ENCODE measurements around the gene RPS6KB2. TPM values are rescaled to one million over a fixed set of nuclear protein-coding genes. Genes with fewer than 3 reads are reported as not detected.
A peak's percentile ranks its signal among the peaks of the same experiment; 100 is the strongest.

Gene RPS6KB2
- total RNA-seq, 2 experiments from 2014 or later = 57.5 to 68.1 TPM

DNA sequence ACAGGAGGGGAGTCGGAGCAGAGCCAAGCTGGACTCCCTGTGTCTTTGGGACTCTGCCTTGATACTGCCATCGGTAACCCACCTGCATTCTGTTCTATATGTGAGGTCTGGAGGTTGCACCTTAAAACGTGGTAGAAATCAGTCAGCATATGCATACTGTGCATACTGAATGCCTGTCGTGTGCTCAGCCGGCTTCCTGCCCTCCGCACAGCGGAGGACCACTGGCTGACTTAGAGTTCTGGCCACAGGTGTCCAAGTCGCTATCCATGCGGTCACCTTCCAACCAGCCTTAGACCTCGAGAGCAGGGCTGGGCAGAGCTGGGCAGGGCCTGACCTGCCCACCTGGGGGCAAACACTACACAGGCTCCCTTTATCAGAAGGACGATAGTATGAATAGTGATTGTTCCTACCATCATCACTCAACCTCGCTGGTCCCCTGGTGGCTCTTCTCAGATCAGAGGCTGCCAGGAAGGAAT is 20.6 kb upstream of the RPS6KB2 start:
- no peak for DNase-seq
- Mint-ChIP-seq H3K27ac (peak overlapping the region; percentile 92), H3K4me3 (peak overlapping the region; percentile 95), H3K9me3 (no peaks in the 10 kb centered on the region), H3K27me3 (no peaks in the 10 kb centered on the region), H3K4me1 (peaks cover 81% of the 10 kb centered on the region), H3K36me3 (ENCODE audit: low read depth) (peaks cover 69% of the 10 kb centered on the region)
- CTCF ChIA-PET = interaction anchor here (1.0 to 1.9 kb wide), 6 partner anchors 10 to 104 kb away, joined by 3 to 9 read pairs (median 4); partner anchors contain the start of genes PTPRCAP, RAD9A, SSH3 and TMEM134
- POLR2A ChIA-PET = interaction anchor here (0.9 to 2.8 kb wide), 2 partner anchors 29 to 31 kb away, joined by 3 to 18 read pairs; partner anchors contain the start of gene PTPRCAP

DNA sequence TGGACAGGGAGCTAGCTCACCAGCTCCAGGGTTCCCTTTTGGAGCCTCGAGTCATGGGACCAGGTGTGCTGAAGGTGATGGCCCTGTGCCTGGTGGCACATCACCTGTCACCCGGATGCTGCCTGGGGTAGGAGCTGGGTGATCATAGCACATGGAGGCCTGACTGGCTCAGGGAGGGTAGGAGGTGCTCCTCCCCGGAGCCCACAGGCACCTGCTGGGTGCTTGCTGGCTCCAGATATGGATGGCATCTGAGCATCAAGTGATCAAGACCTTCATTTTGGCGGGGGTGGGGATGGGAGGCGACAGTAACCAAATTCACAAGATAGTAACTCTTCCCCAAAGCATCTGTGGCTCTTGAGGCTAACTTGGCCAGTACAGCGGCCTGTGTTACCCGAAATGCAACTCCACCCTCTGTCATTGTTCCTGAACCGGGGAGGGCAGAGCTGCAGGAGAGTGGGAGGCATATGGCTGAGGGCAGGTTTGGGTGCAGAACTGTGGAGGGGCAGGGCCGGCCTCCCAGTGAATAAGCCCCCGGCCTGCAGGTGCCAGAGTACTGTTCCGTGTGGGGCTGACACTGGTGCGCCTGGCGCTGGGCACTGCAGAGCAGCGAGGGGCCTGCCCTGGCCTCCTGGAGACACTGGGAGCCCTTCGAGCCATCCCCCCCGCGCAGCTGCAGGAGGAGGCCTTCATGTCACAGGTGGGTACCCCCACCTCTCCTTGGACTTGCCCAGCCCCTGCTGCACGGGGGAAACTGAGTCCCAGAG is 19.7 kb upstream of the RPS6KB2 start:
- POLR2A ChIA-PET = interaction anchor here (0.9 to 2.8 kb wide), 4 partner anchors 11 to 31 kb away, joined by 3 to 18 read pairs (median 4); partner anchors contain the start of gene PTPRCAP
- no peak for DNase-seq
- Mint-ChIP-seq H3K27me3 (no peaks in the 10 kb centered on the region), H3K4me3 (peak overlapping the region; percentile 95), H3K36me3 (ENCODE audit: low read depth) (peaks cover 67% of the 10 kb centered on the region), H3K4me1 (peaks cover 81% of the 10 kb centered on the region), H3K9me3 (no peaks in the 10 kb centered on the region), H3K27ac (peak overlapping the region; percentile 92)
- CTCF ChIA-PET = interaction anchor here (1.0 to 1.9 kb wide), 8 partner anchors 9 to 137 kb away, joined by 3 to 9 read pairs (median 4); partner anchors contain the start of genes PITPNM1, RAD9A and TMEM134

DNA sequence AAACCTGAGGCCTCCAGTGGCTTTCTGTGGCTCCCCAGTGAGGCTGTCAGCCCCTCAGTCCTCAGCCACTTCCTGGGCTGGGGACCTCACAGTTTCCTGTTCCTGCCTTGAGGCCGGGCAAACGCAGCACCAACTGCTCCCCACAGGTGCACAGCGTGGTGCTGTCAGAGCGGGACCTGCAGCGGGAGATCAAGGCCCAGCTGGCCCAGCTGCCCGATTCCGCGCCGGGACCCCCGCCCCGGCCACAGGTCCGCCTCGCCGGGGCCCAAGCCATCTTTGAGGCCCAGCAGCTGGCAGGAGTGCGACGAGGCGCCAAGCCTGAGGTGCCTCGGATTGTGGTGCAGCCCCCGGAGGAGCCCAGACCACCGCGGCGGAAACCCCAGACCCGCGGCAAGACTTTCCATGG is 19.0 kb upstream of the RPS6KB2 start:
- H3K9me3 Mint-ChIP-seq = no peaks in the 10 kb centered on the region
- H3K4me3 Mint-ChIP-seq = peak overlapping the region; percentile 95
- H3K4me1 Mint-ChIP-seq = peaks cover 81% of the 10 kb centered on the region
- DNase-seq = peak; percentile 89
- peaks cover 63% of the 10 kb centered on the region for H3K36me3 Mint-ChIP-seq (ENCODE audit: low read depth)
- H3K27me3 Mint-ChIP-seq = no peaks in the 10 kb centered on the region
- ChIA-PET POLR2A (interaction anchor here (0.6 to 2.8 kb wide), 4 partner anchors 11 to 144 kb away, joined by 3 to 18 read pairs (median 4); partner anchors contain the start of gene PTPRCAP), CTCF (interaction anchor here (1.0 to 1.9 kb wide), 8 partner anchors 9 to 137 kb away, joined by 3 to 9 read pairs (median 4); partner anchors contain the start of genes PITPNM1, RAD9A and TMEM134)
- H3K27ac Mint-ChIP-seq = peak overlapping the region; percentile 94

DNA sequence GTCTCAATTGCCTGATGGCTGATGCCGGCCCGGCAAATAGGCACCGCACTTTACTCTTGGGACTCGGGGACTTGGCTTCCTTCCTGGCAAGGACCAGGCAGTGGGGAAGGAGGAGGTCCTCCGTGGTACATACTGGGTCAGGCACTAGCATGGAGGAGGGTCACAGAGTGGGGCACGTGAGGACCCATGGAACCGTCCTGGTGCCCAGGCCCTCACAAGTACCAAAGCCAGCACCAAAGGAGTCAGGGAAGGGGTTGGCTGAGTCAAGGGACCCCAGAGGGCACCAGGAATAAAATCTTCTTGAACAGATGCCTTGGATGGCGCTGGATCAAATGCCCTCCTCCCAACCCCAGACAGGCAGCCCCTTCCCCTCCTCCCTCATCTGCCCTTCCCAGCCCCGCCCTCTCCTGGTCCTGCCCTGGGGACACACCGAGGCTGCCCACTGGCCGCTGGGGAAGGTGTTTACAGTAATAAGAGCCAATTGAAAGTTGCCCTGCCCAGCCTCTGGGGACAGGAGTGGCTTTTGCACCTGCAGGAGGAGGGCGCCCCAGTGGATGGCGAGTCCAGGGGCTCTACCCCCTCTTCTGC is 18.4 kb upstream of the RPS6KB2 start:
- Mint-ChIP-seq H3K27ac (peak overlapping the region; percentile 94), H3K4me1 (peaks cover 81% of the 10 kb centered on the region), H3K27me3 (no peaks in the 10 kb centered on the region), H3K4me3 (peak overlapping the region; percentile 79), H3K36me3 (ENCODE audit: low read depth) (peaks cover 57% of the 10 kb centered on the region), H3K9me3 (no peaks in the 10 kb centered on the region)
- ChIA-PET CTCF (interaction anchor here (1.2 to 1.9 kb wide), 3 partner anchors 8 to 95 kb away, joined by 3 to 9 read pairs (median 4); partner anchors contain the start of gene PITPNM1), POLR2A (interaction anchor here (0.6 to 0.9 kb wide), 2 partner anchors 10 to 145 kb away, joined by 3 to 4 read pairs; no protein-coding TSS in a partner anchor)
- DNase-seq = no peak

DNA sequence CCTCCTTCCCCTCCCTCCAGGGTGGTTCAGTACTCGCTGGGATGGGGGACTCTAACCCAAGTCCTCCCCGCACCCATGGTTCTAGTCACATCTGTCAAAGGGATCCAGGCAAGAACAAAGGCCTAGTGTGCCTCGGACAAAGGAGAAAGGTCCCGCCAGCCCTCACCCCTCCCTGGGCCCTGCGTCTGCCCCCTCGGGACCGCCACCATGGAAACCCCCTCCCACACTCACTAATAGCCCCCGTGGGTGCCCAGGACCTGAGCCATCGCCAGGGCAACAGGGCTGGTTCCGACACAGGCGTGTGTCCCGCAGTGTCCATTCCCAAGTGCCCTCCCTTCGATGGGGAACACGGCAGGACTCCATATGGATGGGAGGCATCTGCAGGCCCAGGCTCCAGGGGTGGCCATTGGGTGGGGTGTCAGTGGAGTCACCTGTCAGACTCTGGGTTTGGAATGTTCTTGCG is 17.9 kb upstream of the RPS6KB2 start:
- Mint-ChIP-seq H3K27ac (peak overlapping the region; percentile 94), H3K4me3 (peak overlapping the region; percentile 79), H3K36me3 (ENCODE audit: low read depth) (peaks cover 52% of the 10 kb centered on the region), H3K4me1 (peaks cover 80% of the 10 kb centered on the region), H3K9me3 (no peaks in the 10 kb centered on the region), H3K27me3 (peaks cover 1% of the 10 kb centered on the region)
- DNase-seq = no peak
- POLR2A ChIA-PET = interaction anchor here (1.2 kb wide), 1 partner anchor 10 kb away, joined by 5 read pairs; no protein-coding TSS in a partner anchor
- CTCF ChIA-PET = no interaction called here

DNA sequence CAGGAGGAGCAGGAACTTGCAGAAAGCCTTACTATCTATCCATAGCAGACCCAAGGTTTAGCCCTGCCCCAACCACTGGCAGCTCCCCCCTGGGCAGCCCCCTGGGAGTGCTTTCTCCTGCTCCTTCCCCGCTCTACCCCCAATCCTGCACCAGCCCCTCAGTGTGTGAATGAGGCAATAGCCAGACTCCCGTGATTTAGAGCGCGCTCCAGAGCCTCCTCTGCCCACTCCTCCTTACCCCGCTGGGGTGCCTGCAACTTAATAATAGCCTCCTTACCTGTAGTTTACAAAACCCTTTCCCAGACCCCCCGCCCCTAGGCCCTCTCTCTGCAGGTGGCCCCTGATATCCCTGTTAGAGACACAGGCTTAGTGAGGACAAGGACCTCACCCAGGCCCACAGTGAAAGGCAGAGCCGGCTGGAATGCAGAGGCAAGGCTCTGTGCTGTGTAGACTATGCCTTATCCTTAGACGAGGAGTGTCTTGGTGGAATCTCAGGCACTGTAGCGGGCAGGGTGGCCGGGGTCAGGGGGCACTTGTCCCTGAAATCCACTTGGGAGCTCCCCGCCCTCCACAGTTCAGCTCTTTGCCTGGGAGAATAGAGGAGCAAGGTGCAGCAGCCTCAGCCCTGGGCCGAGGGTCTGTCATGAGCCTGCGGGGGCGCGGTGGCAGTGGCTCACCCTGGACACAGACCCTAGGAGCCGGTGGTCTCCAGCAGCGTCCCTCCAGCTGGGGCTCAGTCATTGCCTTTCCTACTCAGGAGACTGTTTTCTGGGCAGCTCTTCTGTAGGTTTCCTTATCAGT is 17.1 kb upstream of the RPS6KB2 start:
- H3K4me1 Mint-ChIP-seq = peaks cover 78% of the 10 kb centered on the region
- H3K4me3 Mint-ChIP-seq = peak overlapping the region; percentile 79
- peaks cover 1% of the 10 kb centered on the region for H3K27me3 Mint-ChIP-seq
- peaks cover 45% of the 10 kb centered on the region for H3K36me3 Mint-ChIP-seq (ENCODE audit: low read depth)
- H3K9me3 Mint-ChIP-seq = no peaks in the 10 kb centered on the region
- DNase-seq = no peak
- peak overlapping the region; percentile 94 for H3K27ac Mint-ChIP-seq
- POLR2A ChIA-PET = interaction anchor here (1.2 kb wide), 1 partner anchor 9 kb away, joined by 5 read pairs; no protein-coding TSS in a partner anchor
- CTCF ChIA-PET = interaction anchor here (0.6 to 0.9 kb wide), 4 partner anchors 12 to 68 kb away, joined by 3 to 4 read pairs (median 3); no protein-coding TSS in a partner anchor

DNA sequence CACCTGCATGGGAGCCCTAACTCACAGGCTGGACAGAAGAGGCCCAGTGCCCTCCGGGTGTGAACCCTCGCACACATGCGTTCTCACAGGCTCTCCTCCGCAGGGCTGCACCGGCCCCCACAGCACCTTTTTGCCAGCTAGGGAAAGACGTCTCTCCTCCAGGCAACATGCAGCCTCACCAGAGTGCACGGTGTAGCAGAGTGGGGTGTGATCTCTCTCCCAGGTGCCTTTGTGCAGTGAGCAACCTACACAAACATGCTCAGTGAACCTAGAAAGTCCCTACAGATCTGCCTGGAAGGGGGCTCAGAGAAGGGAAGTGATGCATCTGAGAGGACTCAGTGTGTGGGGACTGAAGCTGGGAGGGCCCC is 16.5 kb upstream of the RPS6KB2 start:
- peaks cover 1% of the 10 kb centered on the region for H3K27me3 Mint-ChIP-seq
- DNase-seq = no peak
- ChIA-PET POLR2A (interaction anchor here (1.2 kb wide), 1 partner anchor 8 kb away, joined by 5 read pairs; no protein-coding TSS in a partner anchor), CTCF (interaction anchor here (0.6 to 4.0 kb wide), 6 partner anchors 8 to 69 kb away, joined by 3 to 27 read pairs (median 4); partner anchors contain the start of genes PPP1CA and TBC1D10C)
- H3K9me3 Mint-ChIP-seq = no peaks in the 10 kb centered on the region
- H3K4me3 Mint-ChIP-seq = no peak overlapping the region
- peak overlapping the region; percentile 6 for H3K27ac Mint-ChIP-seq
- peaks cover 40% of the 10 kb centered on the region for H3K36me3 Mint-ChIP-seq (ENCODE audit: low read depth)
- H3K4me1 Mint-ChIP-seq = peaks cover 78% of the 10 kb centered on the region

DNA sequence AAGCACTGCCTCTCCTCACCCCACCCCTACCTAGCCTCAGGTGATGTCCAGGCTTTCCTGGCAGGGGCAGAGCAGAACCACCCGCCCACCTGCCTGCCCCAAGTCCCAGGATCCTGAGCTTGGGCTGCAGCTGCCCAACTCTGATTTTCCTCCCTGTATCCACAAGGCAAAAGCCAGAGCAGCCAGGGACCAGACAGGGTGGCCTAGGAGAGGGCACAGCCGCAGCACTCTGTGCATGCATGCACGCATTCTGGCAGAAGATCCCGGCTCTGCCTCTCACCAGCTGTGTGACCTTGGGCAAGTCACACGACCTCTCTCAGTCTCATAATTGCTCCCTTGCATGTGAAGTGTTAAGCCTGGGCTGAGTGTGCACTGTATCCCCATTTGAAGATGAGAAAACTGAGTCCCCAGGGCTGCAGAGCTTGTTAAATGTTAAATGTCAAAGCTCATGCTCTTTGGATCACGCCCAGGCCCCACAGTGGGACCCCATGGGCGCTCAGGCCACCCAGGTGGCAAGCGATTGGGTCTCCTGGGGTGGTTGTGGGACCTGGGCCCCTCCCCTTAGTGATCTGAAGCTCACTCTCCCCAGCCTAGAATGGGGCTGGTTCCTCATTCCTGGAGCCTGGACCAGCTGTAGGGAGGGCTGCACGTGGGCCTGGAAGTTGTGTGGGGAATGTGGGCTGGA is 15.7 kb upstream of the RPS6KB2 start:
- Mint-ChIP-seq H3K27ac (peak overlapping the region; percentile 76), H3K36me3 (ENCODE audit: low read depth) (peaks cover 34% of the 10 kb centered on the region), H3K9me3 (no peaks in the 10 kb centered on the region), H3K27me3 (peaks cover 1% of the 10 kb centered on the region), H3K4me3 (no peak overlapping the region), H3K4me1 (peaks cover 74% of the 10 kb centered on the region)
- no peak for DNase-seq
- POLR2A ChIA-PET = no interaction called here
- CTCF ChIA-PET = interaction anchor here (0.8 to 4.0 kb wide), 5 partner anchors 9 to 61 kb away, joined by 3 to 27 read pairs (median 5); partner anchors contain the start of genes PPP1CA and TBC1D10C

DNA sequence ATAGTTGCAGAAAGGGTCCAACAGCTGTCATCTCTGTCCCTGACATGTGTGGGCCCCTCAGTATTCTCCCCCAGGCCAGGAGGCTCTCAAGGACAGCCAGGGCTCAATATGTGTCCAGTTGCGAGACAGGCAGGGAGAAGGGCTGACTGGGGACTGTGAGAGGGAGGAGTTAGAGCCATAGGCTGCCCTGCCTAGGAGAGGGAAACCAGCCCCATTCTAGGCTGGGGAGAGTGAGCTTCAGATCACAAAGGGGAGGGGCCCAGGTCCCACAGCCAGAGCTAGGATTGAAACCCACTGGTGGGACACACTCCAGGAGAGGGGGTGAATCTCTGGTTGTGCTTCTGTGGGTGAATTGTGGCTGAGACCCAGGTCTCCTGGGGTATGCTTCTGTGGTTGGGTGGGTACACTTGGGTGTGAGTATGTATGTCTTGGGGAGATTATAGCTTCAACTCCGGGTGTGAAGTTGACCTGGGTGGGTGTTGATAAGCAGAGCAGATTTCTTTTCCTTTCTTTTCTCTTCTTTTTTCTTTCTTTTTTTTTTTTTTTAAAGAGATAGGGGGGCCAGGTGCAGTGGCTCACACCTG is 14.9 kb upstream of the RPS6KB2 start:
- peaks cover 1% of the 10 kb centered on the region for H3K27me3 Mint-ChIP-seq
- peaks cover 73% of the 10 kb centered on the region for H3K4me1 Mint-ChIP-seq
- H3K27ac Mint-ChIP-seq = peak overlapping the region; percentile 12
- DNase-seq = no peak
- peaks cover 27% of the 10 kb centered on the region for H3K36me3 Mint-ChIP-seq (ENCODE audit: low read depth)
- H3K4me3 Mint-ChIP-seq = no peak overlapping the region
- no peaks in the 10 kb centered on the region for H3K9me3 Mint-ChIP-seq
- CTCF ChIA-PET = interaction anchor here (0.8 to 4.0 kb wide), 8 partner anchors 10 to 62 kb away, joined by 3 to 27 read pairs (median 6); partner anchors contain the start of genes PPP1CA and TBC1D10C
- POLR2A ChIA-PET = no interaction called here

DNA sequence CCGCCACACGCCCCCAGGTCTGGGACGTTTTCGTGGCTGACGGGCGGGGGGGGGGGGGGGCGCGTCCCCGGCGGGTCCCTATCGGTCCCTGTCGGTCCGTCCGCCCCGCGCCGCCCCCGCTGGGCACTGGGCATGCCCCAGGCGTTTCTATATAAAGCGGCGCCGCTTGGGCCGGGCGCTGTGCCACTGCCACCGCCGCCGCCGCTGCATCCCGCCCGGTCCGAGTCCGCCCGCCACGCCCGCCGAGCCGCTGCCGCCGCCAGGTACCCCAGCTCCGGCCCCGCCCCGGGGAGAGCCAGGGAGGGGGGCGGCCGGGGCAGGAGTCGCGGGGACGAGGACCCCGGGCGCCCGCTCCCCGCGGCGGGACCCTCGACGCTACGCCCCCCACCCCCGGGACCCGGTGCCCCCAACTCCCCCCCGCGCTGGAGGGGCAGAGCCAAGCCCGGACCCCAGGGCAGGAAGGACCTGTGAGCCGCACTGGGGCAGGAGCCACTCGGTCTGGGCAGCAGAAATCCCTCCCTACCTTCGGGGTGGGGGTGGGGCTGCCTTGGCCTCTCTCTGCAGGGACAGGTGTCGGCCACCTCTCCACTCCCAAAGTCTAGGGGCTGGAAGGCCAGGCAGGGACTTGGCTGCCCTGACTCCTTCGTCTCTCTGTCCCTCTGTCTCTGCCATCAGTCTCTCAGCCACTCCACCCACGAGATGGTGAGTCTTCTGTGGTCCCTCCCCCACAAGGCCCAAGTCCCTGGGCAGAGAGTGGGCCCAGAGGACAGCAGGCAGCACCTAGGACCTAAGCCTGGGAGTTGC is 12.6 kb upstream of the RPS6KB2 start, which contains the start of gene CARNS1:
Gene CARNS1, plus strand, starts transcription at position 178 of the 804 bp plus-strand sequence. Its CDS starts 522 bp downstream, at position 700.
- CTCF ChIA-PET = interaction anchor here (0.6 to 4.0 kb wide), 3 partner anchors 12 to 40 kb away, joined by 3 to 27 read pairs (median 3); partner anchors contain the start of genes PPP1CA and TBC1D10C
- peaks cover 1% of the 10 kb centered on the region for H3K27me3 Mint-ChIP-seq
- H3K9me3 Mint-ChIP-seq = no peaks in the 10 kb centered on the region
- POLR2A ChIA-PET = no interaction called here
- H3K36me3 Mint-ChIP-seq (ENCODE audit: low read depth) = peaks cover 9% of the 10 kb centered on the region
- DNase-seq = no peak
- peaks cover 67% of the 10 kb centered on the region for H3K4me1 Mint-ChIP-seq
- peak within 1 kb of the TSS; percentile 87 for H3K27ac Mint-ChIP-seq
- peak within 1 kb of the TSS; percentile 45 for H3K4me3 Mint-ChIP-seq
